Spleen (tissue), 11 donors: ENCODE results near the gene GABRA1. TPM values are rescaled to one million over a fixed set of nuclear protein-coding genes. Genes with fewer than 3 reads are reported as not detected.

Experiments used
- DNase-seq: peaks from one replicate; pipeline ENCODE4 v3.0.0-alpha.2; 2020
- H3K27ac ChIP-seq, 8 donors: fragments of 200-600 bp; sonication (generic) in 7 of 8; 1 replicate in 4 of 8; 2 replicates in 4 of 8; pipeline versions ENCODE4 v1.5.0 to v1.8.0; 2016 to 2021; ENCODE audit warnings: inconsistent platforms in 4 of 8, mild to moderate bottlenecking in 4 of 8, moderate library complexity in 1 of 8
- H3K27me3 ChIP-seq, 7 donors: fragments of 200-600 bp; sonication (generic) in 6 of 7; replicated peaks in 1 of 7; 1 replicate in 4 of 7; 2 replicates in 3 of 7; pipeline versions ENCODE4 v1.5.0 to v1.8.0; 2016 to 2021; ENCODE audit warnings: inconsistent platforms in 3 of 7, mild to moderate bottlenecking in 1 of 7
- H3K36me3 ChIP-seq, 6 donors: fragments of 200-600 bp; sonication (generic) in 5 of 6; 1 replicate in 4 of 6; 2 replicates in 2 of 6; pipeline versions ENCODE4 v1.5.0 to v1.8.0; 2016 to 2021; ENCODE audit warnings: inconsistent platforms in 2 of 6
- H3K4me1 ChIP-seq, 6 donors: fragments of 200-600 bp; sonication (generic) in 5 of 6; 1 replicate in 3 of 6; 2 replicates in 3 of 6; pipeline versions ENCODE4 v1.5.0 to v1.8.0; 2016 to 2021; ENCODE audit warnings: inconsistent platforms in 3 of 6
- H3K4me3 ChIP-seq, 8 donors: fragments of 200-600 bp; sonication (generic) in 7 of 8; 1 replicate in 4 of 8; 2 replicates in 4 of 8; pipeline versions ENCODE4 v1.5.0 to v1.8.0; 2016 to 2021; ENCODE audit warnings: inconsistent platforms in 4 of 8, mild to moderate bottlenecking in 4 of 8, moderate library complexity in 2 of 8
- H3K9me3 ChIP-seq, 8 donors: fragments of 200-600 bp; sonication (generic) in 7 of 8; 1 replicate in 4 of 8; 2 replicates in 4 of 8; pipeline versions ENCODE4 v1.5.0 to v1.8.0; 2016 to 2021; ENCODE audit warnings: inconsistent platforms in 4 of 8
- CTCF ChIP-seq, 11 experiments: fragments of 200-600 bp in 7 of 11; fragments of 450-650 bp in 4 of 11; sonication (generic) in 4 of 11; IDR thresholded peaks in 8 of 11; conservative IDR thresholded peaks in 3 of 11; 1 replicate in 7 of 11; 2 replicates in 4 of 11; pipeline versions ENCODE4 v1.4.0 to v1.8.0; 2016 to 2021; ENCODE audit warnings: antibody characterized with exemption in 11 of 11, inconsistent platforms in 4 of 11, mild to moderate bottlenecking in 1 of 11
- POLR2A ChIP-seq, 3 donors: fragments of 450-650 bp; IDR thresholded peaks; one replicate each; pipeline ENCODE4 v1.5.1; 2017; ENCODE audit warnings: antibody characterized with exemption in 3 of 3, mild to moderate bottlenecking in 1 of 3
- POLR2AphosphoS5 ChIP-seq, 3 donors: sonication (generic); formaldehyde crosslinking; IDR thresholded peaks; one replicate each; pipeline ENCODE4 v1.5.1; 2017; ENCODE audit warnings: antibody characterized with exemption in 3 of 3
- WGBS, 5 donors: extraction: QIAGEN DNeasy Blood & Tissue Kit in 3 of 5; methylation state at CpG; one replicate each; pipeline versions ENCODE4 v1.1.5 to v1.1.7; 2013 to 2018; 5-methylcytosine and 5-hydroxymethylcytosine counted together
- intact Hi-C: fragments of 100-400 bp; cut with DNase I; formaldehyde crosslinking; loops from one replicate; pipeline ENCODE4 v1.15.0; 2023; ENCODE audit warnings: low total_unique reads
- polyA plus RNA-seq, 3 donors: library from polyadenylated mRNA; stranded (reverse); fragments of 200-250 nt; gene quantifications; one replicate each; pipeline ENCODE4 v1.2.1, GENCODE V29; 2013
- total RNA-seq, 7 donors: library from RNA; depleted of rRNA in 3 of 7; stranded (reverse); fragments of >200 nt in 3 of 7; fragmentation: NEBNext Ultra II Directional in 4 of 7; extraction: Animal tissue kit (Norgen Biotek cat#: 25700) in 4 of 7; gene quantifications; one replicate each; pipeline versions ENCODE4 v1.1.0 to v1.2.1, GENCODE V29; 2016 to 2021
- donor health status: healthy with polysubstance abuse.
- donor health status: DM: no; HTN: no; CAD: no; lungs with moderate emphysema.
- donor health status: DM: no; HTN: no; CAD: no.
- donor health status: Bipolar disorder and iron deficiency.
- donor health status: healthy.
- donor health status: DM: no; HTN: no; CAD: no.
- donor health status: DM: yes; HTN: yes; CAD: no.

GABRA1 gene
- total and polyA plus RNA-seq, 10 donors, result 0.02 TPM; not detected in 9

- no peak for TF ChIP-seq CTCF (IDR thresholded peaks at IDR 0.05 in 8 of 11, conservative IDR thresholded peaks at IDR 0.05 in 3 of 11)
- TF ChIP-seq POLR2A (IDR thresholded peaks at IDR 0.05), result no peak
- TF ChIP-seq POLR2AphosphoS5 (IDR thresholded peaks at IDR 0.05), result no peak
- Histone ChIP-seq H3K27me3 (no peaks in the 10 kb centered on the region), H3K4me3 (no peak overlapping the region), H3K36me3 (no peaks in the 10 kb centered on the region), H3K9me3 (no peaks in the 10 kb centered on the region), H3K4me1 (no peaks in the 10 kb centered on the region), H3K27ac (no peak overlapping the region)
- intact Hi-C loops, result no loop called here
- DNase-seq, result no peak
- WGBS, 5 donors, result 69 to 89% (median 86%) methylated on average over 1 of the region's 1 CpG
These were observed 47.6 kb downstream of the GABRA1 start for GRCh38 chr5:161895514-161895913.

DNA sequence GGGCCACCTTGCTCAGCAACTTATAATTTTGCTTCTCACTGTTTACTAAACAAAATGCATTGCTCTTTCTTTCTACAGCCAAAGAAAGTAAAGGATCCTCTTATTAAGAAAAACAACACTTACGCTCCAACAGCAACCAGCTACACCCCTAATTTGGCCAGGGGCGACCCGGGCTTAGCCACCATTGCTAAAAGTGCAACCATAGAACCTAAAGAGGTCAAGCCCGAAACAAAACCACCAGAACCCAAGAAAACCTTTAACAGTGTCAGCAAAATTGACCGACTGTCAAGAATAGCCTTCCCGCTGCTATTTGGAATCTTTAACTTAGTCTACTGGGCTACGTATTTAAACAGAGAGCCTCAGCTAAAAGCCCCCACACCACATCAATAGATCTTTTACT is 49.1 kb downstream of the GABRA1 start:
- 79 to 88% (median 87%) methylated on average over 7 of the region's 7 CpGs for WGBS, 5 donors
- no peak for TF ChIP-seq POLR2AphosphoS5 (IDR thresholded peaks at IDR 0.05)
- TF ChIP-seq POLR2A (IDR thresholded peaks at IDR 0.05), result no peak
- no peak for TF ChIP-seq CTCF (IDR thresholded peaks at IDR 0.05 in 8 of 11, conservative IDR thresholded peaks at IDR 0.05 in 3 of 11)
- Histone ChIP-seq H3K36me3 (no peaks in the 10 kb centered on the region), H3K27ac (no peak overlapping the region), H3K4me1 (no peaks in the 10 kb centered on the region), H3K4me3 (no peak overlapping the region), H3K9me3 (no peaks in the 10 kb centered on the region), H3K27me3 (no peaks in the 10 kb centered on the region)
- intact Hi-C loops, result no loop called here
- no peak for DNase-seq

DNA sequence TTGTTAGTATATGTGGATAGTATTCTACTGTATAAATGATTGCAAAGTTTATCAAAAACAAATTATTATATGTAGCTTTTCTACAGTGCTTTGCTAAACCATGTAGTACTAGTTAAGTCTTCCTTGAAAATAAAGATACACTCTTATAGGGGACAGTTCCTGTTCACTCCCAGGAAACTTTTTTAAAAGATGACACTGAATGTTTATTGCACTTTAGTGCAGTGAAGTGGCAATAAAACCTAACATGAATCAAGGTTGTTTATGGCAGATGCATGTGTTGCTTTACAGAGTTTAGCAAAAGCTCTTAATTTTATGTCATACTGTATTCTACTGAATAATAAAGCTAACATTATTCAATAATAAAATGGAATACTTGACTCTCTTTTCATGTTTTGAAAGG is 51.7 kb downstream of the GABRA1 start:
- H3K27me3 ChIP-seq, result no peaks in the 10 kb centered on the region
- TF ChIP-seq CTCF (IDR thresholded peaks at IDR 0.05 in 8 of 11, conservative IDR thresholded peaks at IDR 0.05 in 3 of 11) (no peak), POLR2AphosphoS5 (IDR thresholded peaks at IDR 0.05) (no peak), POLR2A (IDR thresholded peaks at IDR 0.05) (no peak)
- intact Hi-C loops, result no loop called here

GRCh38 chr5:161900981-161901380 is 53.1 kb downstream of the GABRA1 start:
- Histone ChIP-seq H3K36me3 (no peaks in the 10 kb centered on the region), H3K9me3 (no peaks in the 10 kb centered on the region), H3K4me1 (no peaks in the 10 kb centered on the region), H3K4me3 (no peak overlapping the region), H3K27ac (no peak overlapping the region), H3K27me3 (no peaks in the 10 kb centered on the region)
- no peak for TF ChIP-seq POLR2A (IDR thresholded peaks at IDR 0.05)
- WGBS, 5 donors, result 95 to 100% (median 96%) methylated on average over 1 of the region's 1 CpG
- intact Hi-C loops, result no loop called here
- no peak for DNase-seq

More for the DNA sequence above, 51.7 kb downstream of the GABRA1 start:
- Histone ChIP-seq H3K4me1 (no peaks in the 10 kb centered on the region), H3K9me3 (no peaks in the 10 kb centered on the region), H3K36me3 (no peaks in the 10 kb centered on the region), H3K27ac (no peak overlapping the region), H3K4me3 (no peak overlapping the region)
- DNase-seq, result no peak

- Histone ChIP-seq H3K4me1 (no peaks in the 10 kb centered on the region), H3K27me3 (no peaks in the 10 kb centered on the region), H3K4me3 (no peak overlapping the region), H3K9me3 (peaks cover 0 to 11% (median 3%) of the 10 kb centered on the region in 8 donors), H3K27ac (no peak overlapping the region), H3K36me3 (no peaks in the 10 kb centered on the region)
- TF ChIP-seq CTCF (IDR thresholded peaks at IDR 0.05 in 8 of 11, conservative IDR thresholded peaks at IDR 0.05 in 3 of 11) (no peak), POLR2AphosphoS5 (IDR thresholded peaks at IDR 0.05) (no peak), POLR2A (IDR thresholded peaks at IDR 0.05) (no peak)
- WGBS, 5 donors, result 33 to 50% (median 36%) methylated on average over 1 of the region's 1 CpG
- no peak for DNase-seq
- intact Hi-C loops, result no loop called here
These were observed 73.9 kb downstream of the GABRA1 start for GRCh38 chr5:161921781-161922180.
